ENCODE results near the gene TSPYL4. TPM values are rescaled to one million over a fixed set of nuclear protein-coding genes. Genes with fewer than 3 reads are reported as not detected.
"Not testable (repeated sequence)": the region's sequence is repeated elsewhere in the genome, so short reads cannot be mapped to it uniquely, and the experiment has no call there.

The TSPYL4 gene
- total and polyA plus RNA-seq, 12 donors = 8.5 to 38.9 (median 28.3) TPM

- TF ChIP-seq, protein P1, sequence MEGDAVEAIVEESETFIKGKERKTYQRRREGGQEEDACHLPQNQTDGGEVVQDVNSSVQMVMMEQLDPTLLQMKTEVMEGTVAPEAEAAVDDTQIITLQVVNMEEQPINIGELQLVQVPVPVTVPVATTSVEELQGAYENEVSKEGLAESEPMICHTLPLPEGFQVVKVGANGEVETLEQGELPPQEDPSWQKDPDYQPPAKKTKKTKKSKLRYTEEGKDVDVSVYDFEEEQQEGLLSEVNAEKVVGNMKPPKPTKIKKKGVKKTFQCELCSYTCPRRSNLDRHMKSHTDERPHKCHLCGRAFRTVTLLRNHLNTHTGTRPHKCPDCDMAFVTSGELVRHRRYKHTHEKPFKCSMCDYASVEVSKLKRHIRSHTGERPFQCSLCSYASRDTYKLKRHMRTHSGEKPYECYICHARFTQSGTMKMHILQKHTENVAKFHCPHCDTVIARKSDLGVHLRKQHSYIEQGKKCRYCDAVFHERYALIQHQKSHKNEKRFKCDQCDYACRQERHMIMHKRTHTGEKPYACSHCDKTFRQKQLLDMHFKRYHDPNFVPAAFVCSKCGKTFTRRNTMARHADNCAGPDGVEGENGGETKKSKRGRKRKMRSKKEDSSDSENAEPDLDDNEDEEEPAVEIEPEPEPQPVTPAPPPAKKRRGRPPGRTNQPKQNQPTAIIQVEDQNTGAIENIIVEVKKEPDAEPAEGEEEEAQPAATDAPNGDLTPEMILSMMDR (IDR thresholded peaks at IDR 0.05) = no peak
- ATAC-seq (no peak), DNase-seq (no peak)
- Histone ChIP-seq H3K4me1 (peaks cover 0 to 7% (median 0%) of the 10 kb centered on the region in 9 donors), H3K4me3 (no peak overlapping the region), H3K27me3 (no peaks in the 10 kb centered on the region), H3K9me3 (no peaks in the 10 kb centered on the region), H3K36me3 (no peaks in the 10 kb centered on the region), H3K27ac (no peak overlapping the region)
- WGBS, 2 donors = 74 to 82% methylated on average over 2 of the region's 2 CpGs
- intact Hi-C loops (cut with DNase I) = loop anchor here in 5 of 10 donors (5.0 to 10.0 kb wide), 3 partner anchors 84 to 242 kb away; partner anchors contain the start of gene DSE (in 1 of the 5)
Observed at GRCh38 chr6:116290799-116291198, 36.9 kb upstream of the TSPYL4 start.

- 91 to 92% methylated on average over 2 of the region's 2 CpGs for WGBS, 2 donors
- peaks cover 0 to 7% (median 0%) of the 10 kb centered on the region in 9 donors for H3K4me1 ChIP-seq
- H3K27me3 ChIP-seq = no peaks in the 10 kb centered on the region
- H3K27ac ChIP-seq = no peak overlapping the region
- H3K4me3 ChIP-seq = no peak overlapping the region
- DNase-seq (no peak), ATAC-seq (no peak)
- H3K9me3 ChIP-seq = no peaks in the 10 kb centered on the region
- intact Hi-C loops (cut with DNase I) = loop anchor here in 9 of 10 donors (5.0 to 10.0 kb wide), 5 partner anchors 85 to 275 kb away; partner anchors contain the start of gene DSE (in 1 of the 9)
- no peaks in the 10 kb centered on the region for H3K36me3 ChIP-seq
- TF ChIP-seq, protein P1 (IDR thresholded peaks at IDR 0.05) = no peak
Observed at GRCh38 chr6:116289876-116290275, 36.0 kb upstream of the TSPYL4 start.

DNA sequence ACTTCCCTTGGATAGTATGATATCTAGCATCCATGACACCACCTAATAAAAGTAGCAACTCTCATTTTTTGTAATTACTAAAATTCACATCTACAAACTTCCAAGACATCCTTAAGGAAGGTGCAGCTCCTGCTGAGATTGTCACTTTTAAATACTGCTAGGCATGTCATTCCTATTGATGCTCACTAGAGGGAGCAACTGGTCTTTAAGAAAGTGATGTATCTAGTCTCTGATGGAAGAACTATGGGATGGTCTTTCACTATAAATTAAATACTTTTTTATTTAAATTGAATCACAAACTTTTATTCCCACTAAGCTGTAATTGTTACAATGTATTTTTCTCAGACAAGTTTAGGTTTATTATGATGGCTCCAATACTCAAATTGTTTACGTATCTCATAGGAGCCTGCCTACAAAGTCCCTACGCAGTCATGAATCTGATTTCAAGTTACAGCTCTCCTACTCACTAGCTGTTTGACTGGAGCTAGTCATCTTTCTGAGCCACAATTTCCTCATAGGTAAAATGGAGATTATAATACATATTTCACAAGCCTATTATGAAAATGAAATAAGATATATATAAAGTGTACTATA, 33.9 kb upstream of the TSPYL4 start:
- peaks cover 0 to 7% (median 3%) of the 10 kb centered on the region in 9 donors for H3K4me1 ChIP-seq
- intact Hi-C loops (cut with DNase I) = loop anchor here in 7 of 10 donors (2.0 to 10.0 kb wide), 5 partner anchors 157 to 277 kb away; no protein-coding TSS in a partner anchor
- H3K36me3 ChIP-seq = no peaks in the 10 kb centered on the region
- no peaks in the 10 kb centered on the region for H3K9me3 ChIP-seq
- no peaks in the 10 kb centered on the region for H3K27me3 ChIP-seq
- ATAC-seq (peak in 5 of 8 donors; percentile 64 to 78 (median 69)), DNase-seq (no peak)
- H3K4me3 ChIP-seq = no peak overlapping the region
- H3K27ac ChIP-seq = no peak overlapping the region
- TF ChIP-seq, protein P1 (IDR thresholded peaks at IDR 0.05) = peak; percentile 80 to 96 (median 91)
- WGBS, 2 donors = 91 to 97% methylated on average over 2 of the region's 2 CpGs

GRCh38 chr6:116286773-116287358, 33.0 kb upstream of the TSPYL4 start:
- H3K27ac ChIP-seq = no peak overlapping the region
- 86 to 89% methylated on average over 1 of the region's 1 CpG for WGBS, 2 donors
- peaks cover 0 to 12% (median 2%) of the 10 kb centered on the region in 9 donors for H3K4me1 ChIP-seq
- no peaks in the 10 kb centered on the region for H3K9me3 ChIP-seq
- DNase-seq (no peak), ATAC-seq (no peak)
- TF ChIP-seq, protein P1 (IDR thresholded peaks at IDR 0.05) = no peak
- H3K27me3 ChIP-seq = no peaks in the 10 kb centered on the region
- H3K4me3 ChIP-seq = no peak overlapping the region
- no peaks in the 10 kb centered on the region for H3K36me3 ChIP-seq
- intact Hi-C loops (cut with DNase I) = loop anchor here in 7 of 10 donors (2.0 to 10.0 kb wide), 5 partner anchors 158 to 278 kb away; no protein-coding TSS in a partner anchor

GRCh38 chr6:116284984-116285383, 31.1 kb upstream of the TSPYL4 start:
- WGBS, 2 donors = 93 to 96% methylated on average over 4 of the region's 4 CpGs
- not testable (repeated sequence) for H3K4me3 ChIP-seq

More at GRCh38 chr6:116284984-116285383, 31.1 kb upstream of the TSPYL4 start:
- not testable (repeated sequence) for H3K27me3 ChIP-seq, H3K36me3 ChIP-seq, ATAC-seq, H3K27ac ChIP-seq, H3K9me3 ChIP-seq, DNase-seq
- peaks cover 0 to 25% (median 18%) of the 10 kb centered on the region in 9 donors for H3K4me1 ChIP-seq
- intact Hi-C loops (cut with DNase I) = loop anchor here in 7 of 10 donors (5.0 to 10.0 kb wide), 5 partner anchors 160 to 287 kb away; partner anchors contain the start of gene RWDD1 (in 1 of the 7)
